Muscle of back (tissue), 11 donors: ENCODE measurements around the gene DENND1A. TPM values are rescaled to one million over a fixed set of nuclear protein-coding genes. Genes with fewer than 3 reads are reported as not detected.

ENCODE experiments used
- DNase-seq, 3 donors: peaks; one replicate each; pipeline versions ENCODE4 v3.0.0 to v3.0.0-alpha.2; 2013
- polyA plus RNA-seq, 10 donors: library from polyadenylated mRNA; unstranded; fragments of 120-200 nt; gene quantifications; one replicate each; pipeline ENCODE4 v1.2.1, GENCODE V29; 2013; ENCODE audit not compliant: insufficient read length in 10 of 10

The DENND1A gene
- polyA plus RNA-seq, 10 donors: 10.9 to 15.4 (median 13.8) TPM

DNA sequence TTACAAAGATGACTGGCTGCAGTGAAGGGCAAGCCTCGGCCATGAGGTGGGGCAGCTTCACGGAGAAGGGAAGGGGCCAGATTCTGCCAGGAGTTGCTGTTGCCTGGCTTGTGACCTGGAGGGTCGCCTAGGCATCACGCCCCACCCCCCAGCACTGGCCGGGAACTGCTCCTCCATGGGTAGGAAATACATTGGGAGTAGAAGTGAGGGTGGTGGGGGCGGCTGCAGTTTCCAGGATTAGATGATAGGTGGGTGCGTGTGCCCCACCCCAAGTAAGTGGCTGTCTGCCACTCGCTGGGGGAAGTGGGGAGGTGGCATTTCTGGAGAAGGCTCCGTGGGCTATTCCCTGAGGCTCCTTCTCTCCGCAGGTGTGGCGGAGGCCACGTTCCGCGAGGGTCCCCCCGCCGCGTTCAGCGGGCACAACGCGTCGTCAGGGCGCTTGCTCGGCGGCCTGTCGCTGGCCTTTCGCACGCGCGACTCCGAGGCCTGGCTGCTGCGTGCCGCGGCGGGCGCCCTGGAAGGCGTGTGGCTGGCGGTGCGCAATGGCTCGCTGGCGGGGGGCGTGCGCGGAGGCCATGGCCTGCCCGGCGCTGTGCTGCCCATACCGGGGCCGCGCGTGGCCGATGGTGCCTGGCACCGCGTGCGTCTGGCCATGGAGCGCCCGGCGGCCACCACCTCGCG is 557.0 kb downstream of the DENND1A start:
- DNase-seq: no peak

DNA sequence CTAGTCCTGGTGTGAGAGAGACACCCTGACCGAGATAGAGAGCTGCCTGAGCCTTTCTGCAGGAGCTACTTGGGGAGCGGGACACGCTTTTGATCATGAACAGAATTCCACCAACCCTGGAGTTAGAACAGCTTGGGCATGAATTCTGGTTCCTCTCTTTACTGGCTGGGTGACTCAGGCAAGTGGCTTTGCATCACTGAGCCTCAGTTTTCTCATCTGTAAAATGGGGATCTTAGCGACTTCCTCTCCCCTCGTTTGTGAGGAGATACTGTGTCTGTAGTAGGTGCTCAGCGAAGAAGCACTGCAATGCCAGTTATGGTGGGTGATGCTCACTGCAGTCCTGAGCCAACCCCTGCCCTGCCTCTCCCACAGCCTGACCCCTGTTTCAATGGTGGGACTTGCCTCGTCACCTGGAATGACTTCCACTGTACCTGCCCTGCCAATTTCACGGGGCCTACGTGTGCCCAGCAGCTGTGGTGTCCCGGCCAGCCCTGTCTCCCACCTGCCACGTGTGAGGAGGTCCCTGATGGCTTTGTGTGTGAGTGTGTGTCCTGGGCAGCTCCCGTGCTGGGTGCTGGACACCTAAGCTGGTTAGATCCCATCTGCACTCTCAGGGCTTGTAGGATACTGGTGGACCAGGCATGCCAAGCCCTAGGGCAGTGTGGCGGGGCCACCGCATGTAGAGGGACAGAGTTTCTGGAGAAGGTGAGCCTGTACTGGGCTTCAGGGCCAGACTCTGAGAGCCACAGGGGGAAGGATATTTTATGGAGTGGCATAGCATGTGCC is 557.9 kb downstream of the DENND1A start:
- DNase-seq: no peak

DNA sequence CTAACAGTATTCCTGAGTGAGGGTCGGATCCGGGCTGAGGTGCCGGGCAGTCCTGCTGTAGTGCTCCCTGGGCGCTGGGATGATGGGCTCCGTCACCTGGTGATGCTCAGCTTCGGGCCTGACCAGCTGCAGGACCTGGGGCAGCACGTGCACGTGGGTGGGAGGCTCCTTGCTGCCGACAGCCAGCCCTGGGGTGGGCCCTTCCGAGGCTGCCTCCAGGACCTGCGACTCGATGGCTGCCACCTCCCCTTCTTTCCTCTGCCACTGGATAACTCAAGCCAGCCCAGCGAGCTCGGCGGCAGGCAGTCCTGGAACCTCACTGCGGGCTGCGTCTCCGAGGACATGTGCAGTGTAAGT is 558.7 kb downstream of the DENND1A start:
- DNase-seq: no peak

DNA sequence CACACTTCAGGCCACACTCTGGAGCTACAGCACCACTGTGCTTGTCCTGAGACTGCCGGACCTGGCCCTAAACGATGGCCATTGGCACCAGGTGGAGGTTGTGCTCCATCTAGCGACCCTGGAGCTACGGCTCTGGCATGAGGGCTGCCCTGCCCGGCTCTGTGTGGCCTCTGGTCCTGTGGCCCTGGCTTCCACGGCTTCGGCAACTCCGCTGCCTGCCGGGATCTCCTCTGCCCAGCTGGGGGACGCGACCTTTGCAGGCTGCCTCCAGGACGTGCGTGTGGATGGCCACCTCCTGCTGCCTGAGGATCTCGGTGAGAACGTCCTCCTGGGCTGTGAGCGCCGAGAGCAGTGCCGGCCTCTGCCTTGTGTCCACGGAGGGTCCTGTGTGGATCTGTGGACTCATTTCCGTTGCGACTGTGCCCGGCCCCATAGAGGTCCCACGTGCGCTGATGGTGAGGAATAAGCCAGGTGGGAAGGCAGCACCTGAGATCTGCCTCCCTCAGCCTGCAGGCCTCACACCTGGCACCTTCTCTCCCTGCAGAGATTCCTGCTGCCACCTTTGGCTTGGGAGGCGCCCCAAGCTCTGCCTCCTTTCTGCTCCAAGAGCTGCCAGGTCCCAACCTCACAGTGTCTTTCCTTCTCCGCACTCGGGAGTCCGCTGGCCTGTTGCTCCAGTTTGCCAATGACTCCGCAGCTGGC is 559.2 kb downstream of the DENND1A start:
- DNase-seq: no peak

GRCh38 chr9:123370108-123370507 is 559.8 kb downstream of the DENND1A start:
- DNase-seq: no peak

DNA sequence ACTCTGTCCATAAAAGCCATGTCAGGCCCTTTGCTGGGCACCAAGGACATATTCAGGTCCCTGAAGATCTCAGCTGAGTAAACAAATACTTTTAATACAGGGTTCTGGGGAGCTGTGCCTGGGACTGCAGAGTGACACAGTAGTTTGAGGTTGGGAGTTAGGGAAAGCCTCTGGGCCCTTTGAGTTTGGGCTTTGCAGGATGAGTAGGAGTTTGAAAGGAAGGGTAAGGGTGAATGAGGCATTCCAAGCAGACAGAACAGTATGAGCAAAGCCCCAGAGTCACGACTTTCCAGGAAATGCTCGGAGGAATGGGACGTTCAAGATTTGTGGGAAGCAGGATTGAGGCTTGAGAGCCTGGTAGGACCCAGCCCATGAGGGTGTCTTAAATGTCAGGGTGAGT is 560.6 kb downstream of the DENND1A start:
- DNase-seq: no peak

GRCh38 chr9:123368536-123369153 is 561.3 kb downstream of the DENND1A start:
- no peak for DNase-seq

GRCh38 chr9:123368023-123368422 is 561.9 kb downstream of the DENND1A start:
- DNase-seq: no peak

DNA sequence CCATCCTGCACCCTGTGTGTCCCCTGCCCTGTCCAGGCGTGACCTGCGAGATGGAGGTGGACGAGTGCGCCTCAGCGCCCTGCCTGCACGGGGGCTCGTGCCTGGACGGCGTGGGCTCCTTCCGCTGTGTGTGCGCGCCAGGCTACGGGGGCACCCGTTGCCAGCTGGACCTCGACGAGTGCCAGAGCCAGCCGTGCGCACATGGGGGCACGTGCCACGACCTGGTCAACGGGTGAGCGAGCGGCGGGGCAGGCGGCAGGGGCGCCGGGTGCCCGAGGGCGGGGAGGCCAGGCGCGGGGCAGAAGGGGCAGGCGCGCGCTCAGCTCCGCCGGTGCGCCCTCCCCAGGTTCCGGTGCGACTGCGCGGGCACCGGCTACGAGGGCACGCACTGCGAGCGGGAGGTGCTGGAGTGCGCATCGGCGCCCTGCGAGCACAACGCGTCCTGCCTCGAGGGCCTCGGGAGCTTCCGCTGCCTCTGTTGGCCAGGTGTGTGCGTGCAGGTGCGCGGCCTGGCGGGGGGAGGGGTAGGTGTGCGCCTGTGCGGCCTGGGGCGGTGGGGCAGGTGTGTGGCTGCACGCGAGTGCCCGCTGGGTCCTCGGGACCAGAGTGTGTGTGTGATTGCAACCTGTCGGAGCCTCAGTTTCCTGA is 563.9 kb downstream of the DENND1A start:
- no peak for DNase-seq

DNA sequence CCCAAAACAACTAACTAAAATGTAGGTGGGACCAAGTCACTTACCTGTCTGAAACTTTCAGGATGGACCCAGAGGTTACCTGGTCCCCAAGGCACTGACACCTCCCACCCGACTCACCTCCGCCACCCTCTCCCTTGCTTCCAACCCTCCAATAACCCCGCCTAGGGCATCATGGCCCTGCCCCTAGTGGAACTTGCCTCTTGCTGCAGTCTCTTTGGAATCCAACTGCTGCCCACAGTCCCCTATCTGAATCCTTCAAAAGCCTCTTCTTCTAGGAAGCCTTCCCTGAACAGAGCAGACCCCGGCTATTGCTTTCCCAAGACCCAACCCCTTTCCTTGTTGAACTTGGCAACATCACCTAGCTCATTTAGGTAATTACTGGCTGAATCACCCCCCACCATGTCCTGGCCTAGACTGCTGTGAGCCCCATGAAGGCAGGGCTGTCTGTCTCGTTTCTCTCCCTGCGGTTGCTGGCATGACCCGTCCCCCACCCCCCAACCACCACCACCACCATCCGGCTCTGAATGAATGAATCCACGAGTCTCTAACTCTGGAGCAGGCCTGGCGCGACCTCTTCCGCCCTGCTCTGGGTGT is 564.5 kb downstream of the DENND1A start:
- no peak for DNase-seq

- DNase-seq: peak in 1 of 3 donors; percentile 51
These were observed 565.6 kb downstream of the DENND1A start for GRCh38 chr9:123364241-123364824.

DNA sequence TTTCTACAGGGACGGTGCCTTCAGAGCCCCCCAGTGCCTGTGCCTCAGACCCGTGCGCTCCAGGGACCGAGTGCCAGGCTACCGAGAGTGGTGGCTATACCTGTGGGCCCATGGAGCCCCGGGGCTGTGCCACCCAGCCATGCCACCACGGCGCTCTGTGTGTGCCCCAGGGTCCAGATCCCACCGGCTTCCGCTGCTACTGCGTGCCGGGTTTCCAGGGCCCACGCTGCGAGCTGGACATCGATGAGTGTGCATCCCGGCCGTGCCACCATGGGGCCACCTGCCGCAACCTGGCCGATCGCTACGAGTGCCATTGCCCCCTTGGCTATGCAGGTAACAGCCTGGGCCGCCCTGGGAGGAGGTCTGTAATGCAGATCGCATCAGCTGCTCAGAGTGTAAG is 567.1 kb downstream of the DENND1A start:
- no peak for DNase-seq

DNA sequence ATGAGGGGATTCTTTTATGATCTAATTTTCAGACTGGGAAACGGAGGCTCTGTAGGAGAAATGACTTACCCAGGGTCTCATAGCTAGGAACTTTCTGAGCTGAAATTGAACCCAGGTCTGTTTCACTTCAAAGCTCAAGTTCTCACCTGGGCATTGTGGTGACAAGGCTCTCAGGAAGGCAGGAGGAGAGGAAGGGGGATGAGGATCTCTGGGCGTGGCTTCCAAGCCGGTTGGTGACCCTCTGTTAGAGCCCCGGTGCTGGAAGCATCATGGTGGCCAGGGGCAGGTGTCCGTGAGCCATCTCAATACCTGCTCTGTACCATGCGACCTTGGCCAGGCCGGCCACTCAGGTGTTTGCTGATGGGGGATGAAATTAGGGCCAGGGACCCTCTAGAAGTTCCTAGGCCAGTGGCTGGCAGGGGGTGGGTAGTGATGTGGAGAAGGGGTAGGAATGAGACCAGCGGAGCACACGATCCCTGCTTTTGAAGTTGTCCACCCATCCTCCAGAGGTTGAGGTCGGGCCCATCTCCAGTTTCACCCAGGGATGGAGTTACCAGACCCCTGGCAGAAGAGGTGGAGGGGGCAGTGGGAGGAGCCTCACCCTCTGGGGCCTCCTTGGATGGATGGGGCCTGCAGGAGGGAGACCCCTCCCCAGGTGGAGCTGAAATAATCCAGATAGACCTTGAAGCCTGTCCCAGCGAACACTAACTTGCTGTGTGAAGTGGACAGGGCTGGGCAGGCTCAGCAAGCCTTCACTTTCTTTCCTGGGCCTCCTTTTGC is 568.0 kb downstream of the DENND1A start:
- DNase-seq: no peak

DNA sequence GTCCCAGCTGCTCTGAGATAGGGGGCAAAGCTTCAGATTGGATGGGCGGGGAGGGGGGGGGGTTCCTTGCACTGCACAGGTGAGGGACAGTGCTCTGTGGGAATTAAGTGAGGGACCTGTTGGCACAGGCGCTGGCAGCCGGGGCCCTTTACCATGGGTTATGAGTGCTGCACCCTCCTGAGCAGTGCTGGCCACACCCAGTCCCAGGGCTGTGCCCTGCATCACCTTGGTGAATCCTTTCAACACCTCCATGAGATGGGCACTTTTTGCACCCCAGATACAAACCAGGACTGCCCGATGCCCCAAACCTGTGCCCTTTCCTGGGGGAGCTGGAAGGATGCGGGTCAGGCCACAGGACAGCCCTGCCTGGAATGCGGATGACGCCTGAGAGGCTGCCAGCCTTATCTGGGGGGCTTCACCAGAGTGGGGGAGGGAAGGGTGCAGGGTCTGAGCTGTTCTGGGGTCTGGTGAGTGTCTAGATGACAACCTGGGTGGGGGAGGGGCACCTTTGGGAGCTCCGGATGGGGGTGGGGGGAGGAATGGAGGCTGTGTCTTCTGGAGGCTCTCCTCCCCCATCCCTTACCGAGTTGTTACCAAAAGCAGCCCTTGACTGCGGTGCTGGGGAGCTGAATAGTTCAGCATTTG is 568.7 kb downstream of the DENND1A start:
- DNase-seq: no peak

GRCh38 chr9:123360161-123361085 is 569.5 kb downstream of the DENND1A start:
- DNase-seq: peak in 1 of 3 donors; percentile 56

DNA sequence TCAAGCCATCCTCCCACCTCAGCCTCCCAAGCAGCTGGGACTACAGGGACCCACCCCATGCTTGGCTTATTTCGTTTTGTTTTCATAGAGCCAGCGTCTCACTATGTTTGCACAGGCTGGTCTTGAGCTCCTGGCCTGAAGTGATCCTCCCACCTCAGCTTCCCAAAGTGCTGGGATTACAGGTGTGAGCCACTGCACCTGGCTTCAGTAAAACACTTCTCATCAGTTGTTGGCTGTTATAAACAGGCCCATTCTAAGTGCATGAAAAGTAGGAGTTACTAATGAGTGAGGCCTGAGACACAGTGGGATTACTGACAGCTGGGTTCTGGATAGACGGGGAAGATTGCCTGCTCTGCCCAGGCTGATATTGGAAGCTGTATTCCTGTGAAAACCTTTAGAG is 570.4 kb downstream of the DENND1A start:
- no peak for DNase-seq

GRCh38 chr9:123359106-123359505 is 570.8 kb downstream of the DENND1A start:
- DNase-seq: no peak

DNA sequence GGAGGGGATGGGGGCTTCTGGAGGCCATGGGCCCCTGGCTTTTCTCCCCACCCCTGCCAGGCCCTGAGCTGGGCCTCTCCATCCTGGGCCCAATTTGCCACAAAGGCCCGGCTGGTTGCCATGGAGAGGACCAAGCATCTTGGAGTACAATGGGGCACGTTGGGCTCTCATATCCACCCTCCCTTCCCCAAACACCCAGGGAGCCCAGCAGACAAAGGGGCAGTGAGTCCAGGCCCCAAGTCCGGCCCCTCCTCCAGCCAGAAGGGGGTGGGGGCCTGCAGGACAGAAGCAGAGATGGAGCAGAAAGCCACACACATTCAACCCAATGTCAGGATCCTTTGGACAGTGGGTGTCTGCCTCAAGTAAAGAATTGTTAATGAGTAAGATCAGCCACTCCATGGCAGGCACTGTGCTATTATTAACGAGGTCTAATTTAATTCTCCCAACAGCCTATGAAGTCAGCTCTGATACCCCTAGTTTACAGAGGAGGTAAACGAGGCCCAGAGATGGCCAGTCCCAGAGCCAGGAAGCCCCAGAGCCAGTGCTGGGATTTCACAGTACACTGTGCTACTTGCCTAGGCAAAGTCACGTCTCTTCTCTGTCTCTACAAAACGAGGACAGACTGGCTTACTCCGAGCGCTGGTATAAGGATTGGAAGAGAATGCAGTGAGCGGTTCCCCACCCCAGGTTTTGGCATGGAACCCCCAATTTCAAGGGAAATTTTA is 571.6 kb downstream of the DENND1A start:
- DNase-seq: no peak
